CD4-positive, alpha-beta T cell treated with Interferon alpha-2 for 1 hour (primary cell): Measurements from ENCODE around the gene NECAB2.

Source experiments
- DNase-seq, 2 donors: peaks; one replicate each; pipeline ENCODE4 v3.0.0-alpha.2; 2020 to 2022

Gene NECAB2

GRCh38 chr16:83968306-83968851, 335 bp downstream of the NECAB2 start:
- DNase-seq = no peak

GRCh38 chr16:83968891-83969649, 1.0 kb downstream of the NECAB2 start:
- DNase-seq = no peak

GRCh38 chr16:83969771-83970429, 1.9 kb downstream of the NECAB2 start:
- no peak for DNase-seq

GRCh38 chr16:83970430-83970815, 2.4 kb downstream of the NECAB2 start:
- no peak for DNase-seq

- no peak for DNase-seq
Measured at GRCh38 chr16:83971165-83972130, 3.4 kb downstream of the NECAB2 start.

GRCh38 chr16:83972256-83973008, 4.4 kb downstream of the NECAB2 start:
- DNase-seq = no peak

- DNase-seq = no peak
Measured at GRCh38 chr16:83973077-83973476, 5.0 kb downstream of the NECAB2 start.

GRCh38 chr16:83973581-83974385, 5.7 kb downstream of the NECAB2 start:
- no peak for DNase-seq

GRCh38 chr16:83974475-83974874, 6.4 kb downstream of the NECAB2 start:
- no peak for DNase-seq

GRCh38 chr16:83975590-83976260, 7.7 kb downstream of the NECAB2 start:
- DNase-seq = no peak

GRCh38 chr16:83977056-83977815, 9.2 kb downstream of the NECAB2 start:
- no peak for DNase-seq

GRCh38 chr16:83978401-83978904, 10.4 kb downstream of the NECAB2 start:
- no peak for DNase-seq

GRCh38 chr16:83979441-83979840, 11.4 kb downstream of the NECAB2 start:
- no peak for DNase-seq

GRCh38 chr16:83980794-83981193, 12.8 kb downstream of the NECAB2 start:
- DNase-seq = no peak

- DNase-seq = no peak
Measured at GRCh38 chr16:83981799-83982198, 13.8 kb downstream of the NECAB2 start.

- no peak for DNase-seq
Measured at GRCh38 chr16:83983491-83983890, 15.4 kb downstream of the NECAB2 start.

- no peak for DNase-seq
Measured at GRCh38 chr16:83989300-83989699, 21.3 kb downstream of the NECAB2 start.

GRCh38 chr16:83990492-83990891, 22.4 kb downstream of the NECAB2 start:
- no peak for DNase-seq

GRCh38 chr16:83992624-83993023, 24.6 kb downstream of the NECAB2 start:
- DNase-seq = no peak

GRCh38 chr16:83994087-83994486, 26.0 kb downstream of the NECAB2 start:
- peak in 1 of 2 donors; percentile 50 for DNase-seq
